ENCODE measurements around the gene ZNF391.
"Not testable (repeated sequence)": the region's sequence is repeated elsewhere in the genome, so short reads cannot be mapped to it uniquely, and the experiment has no call there.

The ZNF391 gene

DNA sequence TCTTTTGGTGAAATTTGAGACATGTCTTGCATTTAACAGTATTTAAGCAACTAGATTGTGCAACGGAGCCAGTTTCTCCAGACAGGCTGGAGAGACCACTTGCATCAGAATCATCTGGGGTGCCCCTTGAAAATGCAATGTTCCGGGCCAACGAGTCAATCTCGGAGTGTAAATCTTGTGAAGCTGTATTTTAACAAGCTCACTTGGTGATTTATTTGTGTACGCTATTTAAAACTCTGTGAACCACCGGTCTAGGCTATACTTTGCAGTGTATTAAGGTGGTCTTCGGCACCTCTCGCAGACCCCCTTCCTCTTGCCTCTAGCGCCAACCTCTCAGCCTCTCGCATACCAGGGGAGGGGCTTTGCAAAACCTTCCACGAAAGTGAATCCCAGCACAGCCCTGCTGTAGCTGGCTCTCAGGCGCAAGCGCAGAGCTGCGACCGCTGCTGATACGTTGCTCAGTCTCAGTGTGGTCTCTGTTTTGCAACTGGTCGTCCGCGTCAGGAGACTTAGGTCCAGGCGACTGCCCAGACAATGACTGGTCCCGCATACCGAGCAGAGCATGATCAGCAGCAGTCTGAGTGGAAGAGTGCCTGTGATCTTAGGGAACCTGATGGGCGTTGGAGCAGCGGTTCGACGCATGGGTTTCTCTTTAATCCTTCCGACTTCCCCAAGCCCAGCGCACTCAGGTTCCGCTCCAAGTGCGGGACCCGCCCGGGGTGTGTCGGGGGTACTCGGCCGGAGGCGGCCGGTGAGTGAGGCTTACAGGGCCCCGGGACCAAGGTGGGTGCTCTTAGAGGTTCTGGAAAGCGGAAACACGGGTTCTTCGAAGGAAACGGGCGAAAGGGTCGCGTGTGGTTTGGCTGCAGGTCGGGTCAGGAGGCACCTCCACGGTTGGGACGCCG is at the start of gene ZNF391:
Gene ZNF391, plus strand, starts transcription at position 467 of the 905 bp plus-strand sequence. CDS start 11,612 bp downstream, outside the sequence.
- peak; percentile 71 for DNase-seq

DNA sequence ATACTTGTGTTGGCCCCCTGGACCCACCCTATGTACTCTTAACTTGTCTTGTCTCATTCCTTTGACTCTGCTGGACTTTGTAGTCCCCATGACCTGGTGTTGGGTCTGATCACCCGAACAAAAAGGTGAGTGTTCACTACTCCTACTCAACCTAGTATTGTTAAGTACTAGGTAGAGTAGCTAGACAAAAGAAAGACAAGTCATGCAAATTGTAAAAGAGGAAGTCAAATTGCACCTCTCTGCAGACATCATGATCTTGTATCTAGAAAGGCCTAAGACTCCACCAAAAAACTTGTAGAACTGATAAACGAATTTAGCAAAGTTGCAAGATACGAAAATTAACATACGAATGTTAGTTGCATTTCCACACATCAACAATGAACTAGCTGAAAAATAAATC is 35.7 kb upstream of the ZNF391 start:
- no peak for DNase-seq

DNA sequence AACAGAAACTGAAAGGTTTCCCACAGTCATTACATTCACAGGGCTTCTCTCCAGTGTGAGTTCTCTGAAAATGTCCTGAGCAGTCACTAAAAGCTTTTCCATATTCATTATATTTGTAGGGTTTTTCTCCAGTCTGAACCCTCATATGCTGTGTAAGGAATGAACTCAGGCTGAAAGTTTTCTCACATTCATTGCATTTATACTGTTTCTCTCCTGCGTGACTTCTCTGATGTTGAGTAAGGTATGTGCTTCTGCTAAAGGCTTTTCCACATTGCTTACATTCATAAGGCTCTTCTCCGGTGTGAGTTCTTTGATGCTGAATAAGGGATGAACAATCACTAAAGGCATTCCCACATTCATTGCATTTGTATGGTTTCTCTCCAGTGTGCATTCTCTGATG is 29.8 kb upstream of the ZNF391 start:
- DNase-seq, result no peak

DNA sequence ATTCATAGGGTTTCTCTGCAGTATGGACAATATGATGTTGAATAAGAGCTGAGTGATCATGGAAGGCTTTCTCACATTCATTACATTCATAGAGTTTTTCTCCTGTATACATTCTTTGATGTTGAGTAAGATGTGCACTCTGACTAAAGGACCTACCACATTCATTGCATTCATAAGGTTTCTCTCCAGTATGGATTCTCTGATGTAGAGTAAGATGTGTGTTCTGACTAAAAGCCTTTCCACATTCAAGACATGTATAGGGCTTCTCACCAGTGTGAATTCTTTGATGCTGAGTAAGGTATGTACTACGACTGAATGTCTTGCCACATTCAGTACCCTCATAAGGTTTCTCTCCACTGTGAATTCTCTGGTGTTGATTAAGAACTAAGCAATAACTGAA is 29.3 kb upstream of the ZNF391 start:
- DNase-seq, result no peak

DNA sequence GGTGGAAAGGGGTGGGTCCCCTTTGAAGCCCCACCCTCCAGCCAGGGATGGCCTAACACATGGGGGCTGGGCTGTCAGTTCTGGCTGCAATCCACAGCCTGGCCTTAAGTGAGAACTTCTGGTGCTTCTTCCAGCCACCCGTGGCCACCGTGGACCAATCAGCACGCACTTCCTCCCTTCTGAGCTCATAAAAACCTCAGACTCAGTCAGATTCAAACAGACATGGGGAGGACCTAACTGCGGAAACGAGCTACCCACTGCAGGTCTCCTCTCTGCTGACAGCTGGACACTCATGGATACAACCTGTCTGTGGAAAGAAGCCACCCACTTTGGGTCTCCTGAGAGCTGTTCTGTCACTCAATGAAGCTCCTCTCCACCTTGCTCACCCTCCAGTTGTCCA is 20.4 kb upstream of the ZNF391 start:
- DNase-seq, result no peak

DNA sequence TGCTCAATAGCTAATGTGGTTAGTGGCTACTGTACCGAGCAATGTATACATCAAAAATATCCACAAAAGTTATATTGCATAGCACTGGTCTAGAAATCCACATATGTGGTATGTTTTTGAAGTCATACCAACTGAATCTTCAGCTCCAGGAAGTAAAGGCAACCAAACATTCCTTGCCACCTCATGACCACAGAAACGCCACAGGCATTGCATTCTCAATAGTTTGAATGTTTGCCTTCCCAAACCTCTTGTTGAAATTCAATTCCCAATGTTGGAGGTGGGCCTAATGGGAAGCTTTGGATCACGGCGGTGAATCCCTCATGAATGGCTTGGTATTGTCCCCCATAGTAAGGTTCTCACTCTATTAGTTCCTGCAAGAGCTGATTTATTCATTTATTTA is 18.2 kb upstream of the ZNF391 start:
- no peak for DNase-seq

DNA sequence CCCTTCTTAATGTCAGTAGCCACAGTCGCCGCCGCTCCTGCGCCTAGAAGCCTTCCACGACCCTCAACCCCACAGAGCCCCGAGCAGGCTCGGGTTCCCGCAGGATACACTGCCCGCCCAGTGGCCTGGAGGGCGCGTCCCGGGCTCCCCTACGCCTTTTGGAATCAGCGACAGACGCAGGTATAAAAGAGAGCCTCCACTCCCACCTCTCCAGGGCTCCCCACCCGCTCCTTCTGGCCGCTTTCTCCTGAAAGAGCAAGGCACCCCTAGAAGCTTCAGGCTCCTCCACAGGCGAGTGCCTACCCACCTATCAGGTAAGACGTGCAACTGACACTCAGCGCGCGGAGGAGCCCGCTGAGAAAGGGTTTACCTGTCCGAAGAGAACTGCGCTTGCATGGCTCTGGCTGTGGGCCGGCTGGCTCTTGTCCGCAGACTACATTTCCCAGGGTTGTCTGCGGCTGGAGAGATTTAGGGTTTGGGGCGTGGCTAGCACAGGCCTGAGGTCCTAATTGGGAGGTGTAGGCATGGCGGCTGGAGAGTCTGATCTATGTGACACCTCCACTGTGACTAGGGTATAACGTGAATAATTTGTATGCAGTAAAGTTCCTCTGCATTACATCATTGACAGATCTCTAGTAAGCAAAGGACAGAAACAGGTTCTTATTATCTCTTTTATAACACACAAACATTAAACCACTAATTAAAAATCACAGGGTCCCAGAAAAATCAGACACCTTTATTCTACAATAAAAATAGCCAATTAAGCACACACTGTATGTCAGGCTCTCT is 13.5 kb upstream of the ZNF391 start:
- DNase-seq, result no peak

DNA sequence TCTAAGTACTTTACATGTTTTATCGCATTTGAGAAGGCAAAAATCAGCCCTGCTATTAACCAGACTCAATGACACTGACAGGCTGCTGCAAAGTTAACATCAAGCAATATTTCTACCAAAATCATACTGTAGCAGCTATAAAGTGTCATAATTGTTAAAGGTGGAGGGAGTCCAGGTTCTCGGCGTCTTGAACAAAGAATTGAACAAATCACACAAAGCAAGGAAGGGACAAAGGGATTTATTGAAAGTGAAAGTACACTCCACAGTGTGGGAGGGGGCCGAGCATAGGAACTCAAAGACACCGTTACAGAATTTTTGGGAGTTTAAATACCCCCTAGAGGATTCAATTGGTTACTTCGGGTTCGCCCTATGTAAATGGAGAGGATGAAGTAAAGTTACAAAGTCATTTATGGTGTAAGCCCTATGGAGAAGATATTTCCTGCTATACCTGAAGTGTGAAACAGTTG is 12.9 kb upstream of the ZNF391 start:
- no peak for DNase-seq

DNA sequence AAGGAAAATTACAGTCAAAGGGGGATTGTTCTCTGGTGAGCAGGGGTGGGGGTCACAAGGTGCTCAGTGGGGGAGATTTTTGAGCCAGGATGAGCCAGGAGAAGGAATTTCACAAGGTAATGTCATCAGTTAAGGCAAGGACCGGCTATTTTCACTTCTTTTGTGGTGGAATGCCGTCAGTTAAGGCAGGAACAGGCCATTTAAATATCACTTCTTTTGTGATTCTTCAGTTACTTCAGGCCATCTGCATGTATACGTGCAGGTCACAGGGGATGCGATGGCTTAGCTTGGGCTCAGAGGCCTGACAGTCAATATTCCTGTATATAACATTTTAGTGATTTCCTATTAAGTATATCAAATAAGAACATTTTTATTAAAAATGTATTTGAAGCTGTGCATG is 10.2 kb upstream of the ZNF391 start:
- DNase-seq, result not testable (repeated sequence)

DNA sequence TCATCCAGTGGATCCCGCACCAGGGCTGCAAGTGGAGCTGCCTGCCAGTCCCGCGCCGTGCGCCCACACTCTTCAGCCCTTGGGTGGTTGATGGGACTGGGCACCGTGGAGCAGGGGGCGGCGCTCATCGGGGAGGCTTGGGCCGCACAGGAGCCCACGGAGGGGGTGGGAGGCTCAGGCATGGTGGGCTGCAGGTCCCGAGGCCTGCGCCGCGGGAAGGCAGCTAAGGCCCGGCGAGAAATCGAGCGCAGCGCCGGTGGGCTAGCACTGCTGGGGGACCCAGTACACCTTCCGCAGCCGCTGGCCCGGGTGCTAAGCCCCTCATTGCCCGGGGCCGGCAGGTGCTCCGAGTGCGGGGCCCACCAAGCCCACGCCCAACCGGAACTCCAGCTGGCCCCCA is 7.6 kb upstream of the ZNF391 start:
- DNase-seq, result not testable (repeated sequence)

DNA sequence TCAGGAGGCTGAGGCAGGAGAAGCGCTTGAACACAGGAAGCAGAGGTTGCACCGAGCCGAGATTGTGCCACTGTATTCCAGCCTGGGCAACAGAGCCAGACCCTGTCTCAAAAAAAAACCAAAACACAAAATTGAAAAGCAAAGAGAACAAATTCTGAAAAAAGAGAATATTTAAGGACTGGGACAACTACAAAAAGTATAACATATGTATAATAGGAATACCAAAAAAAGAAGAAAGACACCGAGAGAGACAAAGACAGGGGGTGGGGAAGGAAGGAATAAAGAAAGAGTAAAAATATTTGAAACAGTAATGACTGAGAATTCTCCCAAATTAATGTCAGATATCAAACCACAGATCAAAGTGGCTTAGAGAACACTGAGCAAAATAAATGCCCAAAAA is 5.5 kb upstream of the ZNF391 start:
- no peak for DNase-seq

DNA sequence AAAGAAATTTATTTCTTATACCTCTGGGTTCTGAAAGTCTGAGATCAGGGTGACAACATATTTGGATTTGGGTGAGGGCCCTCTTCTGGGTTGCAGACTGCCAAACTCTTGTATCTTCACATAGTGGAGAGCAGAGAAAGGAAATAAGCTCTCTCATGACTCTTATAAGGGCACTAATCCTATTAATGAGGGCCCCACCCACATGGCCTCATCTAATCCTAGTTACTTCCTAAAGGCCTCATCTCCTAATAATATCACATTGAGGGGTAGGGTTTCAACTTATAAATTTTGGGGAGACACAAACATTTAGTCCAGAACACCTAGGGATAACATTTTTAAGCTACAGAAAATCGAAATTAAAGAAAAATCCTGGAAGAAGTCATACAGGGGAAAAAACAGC is 5.1 kb upstream of the ZNF391 start:
- DNase-seq, result no peak

DNA sequence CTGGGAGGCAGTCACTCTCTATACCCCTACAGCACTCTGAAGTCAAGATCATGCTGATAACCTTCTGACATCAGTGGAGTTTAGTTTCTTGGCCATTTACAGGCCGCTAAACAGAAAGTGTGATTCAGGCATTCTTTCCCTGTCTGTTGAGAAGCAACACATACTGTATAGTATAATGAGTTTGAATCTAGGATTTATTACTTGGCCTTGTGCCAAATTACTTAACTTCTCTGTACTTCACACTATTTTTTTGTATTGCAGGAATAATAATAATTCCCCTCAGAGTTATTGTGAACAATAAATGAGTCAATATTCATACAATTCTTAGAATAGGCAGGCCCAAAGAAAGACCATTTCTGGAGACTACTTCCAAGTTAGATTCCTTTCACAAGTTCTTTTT is 4.1 kb downstream of the ZNF391 start:
- no peak for DNase-seq

DNA sequence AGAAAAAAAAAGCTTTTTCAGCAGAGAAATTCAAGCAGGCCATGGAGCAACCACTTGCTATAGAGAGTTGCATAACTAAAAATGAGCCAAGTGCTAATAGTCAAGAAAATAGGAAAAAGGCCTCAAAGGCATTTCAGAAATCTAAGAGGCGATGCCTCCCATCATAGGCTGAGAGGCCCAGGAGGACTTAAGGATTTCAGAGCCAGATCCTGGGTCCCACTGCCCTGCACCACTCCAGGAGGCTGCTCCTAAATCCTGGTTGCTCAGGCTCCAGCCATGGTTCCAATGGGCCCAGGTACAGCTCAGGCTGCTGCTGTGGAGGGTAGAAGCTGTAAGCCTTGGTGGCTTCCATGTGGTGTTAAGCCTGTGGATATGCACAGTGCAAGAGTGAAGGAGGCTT is 5.5 kb downstream of the ZNF391 start:
- no peak for DNase-seq

DNA sequence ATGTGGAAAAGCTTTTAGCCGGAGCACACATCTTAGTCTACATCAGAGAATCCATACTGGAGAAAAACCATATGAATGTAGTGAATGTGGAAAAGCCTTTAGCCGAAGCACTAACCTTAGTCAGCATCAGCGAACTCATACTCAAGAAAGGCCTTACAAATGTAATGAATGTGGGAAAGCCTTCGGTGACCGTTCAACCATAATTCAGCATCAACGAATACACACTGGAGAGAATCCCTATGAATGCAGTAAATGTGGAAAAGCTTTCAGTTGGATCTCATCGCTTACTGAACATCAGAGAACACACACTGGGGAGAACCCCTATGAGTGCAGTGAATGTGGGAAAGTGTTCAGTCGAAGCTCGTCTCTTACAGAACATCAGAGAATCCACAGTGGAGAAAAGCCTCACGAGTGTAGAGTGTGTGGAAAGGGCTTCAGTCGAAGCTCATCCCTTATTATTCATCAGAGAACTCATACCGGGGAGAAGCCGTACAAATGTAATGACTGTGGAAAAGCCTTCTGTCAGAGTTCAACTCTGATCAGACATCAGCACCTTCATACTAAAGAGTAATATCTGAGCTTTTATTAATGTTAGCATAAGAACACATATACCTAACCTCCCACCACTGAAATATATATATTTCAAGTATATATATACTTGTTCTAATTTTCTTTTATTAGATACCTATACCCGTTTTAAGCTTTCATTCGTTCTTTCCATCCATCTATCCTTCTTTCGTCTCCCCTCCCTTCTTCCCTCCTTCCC is 12.5 kb downstream of the ZNF391 start:
- DNase-seq, result no peak

DNA sequence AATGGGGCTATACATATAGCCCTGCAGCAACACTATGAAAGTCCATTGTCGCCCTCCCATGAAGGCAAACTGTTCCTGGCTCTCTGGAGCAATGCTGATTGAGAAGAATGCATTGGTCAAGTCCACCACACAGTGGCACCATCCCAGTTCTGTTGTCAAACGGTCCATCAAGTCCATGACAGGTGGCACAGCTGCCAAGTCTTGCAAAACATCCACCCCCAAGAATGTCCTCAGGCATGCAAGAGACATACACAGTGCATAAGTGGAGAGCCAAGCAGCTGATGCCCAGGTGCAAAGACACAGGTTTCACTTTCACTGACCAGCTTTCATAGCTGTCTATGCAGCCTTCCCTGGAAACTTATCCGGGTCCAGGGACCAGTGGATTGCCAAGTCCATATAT is 17.5 kb downstream of the ZNF391 start:
- no peak for DNase-seq

DNA sequence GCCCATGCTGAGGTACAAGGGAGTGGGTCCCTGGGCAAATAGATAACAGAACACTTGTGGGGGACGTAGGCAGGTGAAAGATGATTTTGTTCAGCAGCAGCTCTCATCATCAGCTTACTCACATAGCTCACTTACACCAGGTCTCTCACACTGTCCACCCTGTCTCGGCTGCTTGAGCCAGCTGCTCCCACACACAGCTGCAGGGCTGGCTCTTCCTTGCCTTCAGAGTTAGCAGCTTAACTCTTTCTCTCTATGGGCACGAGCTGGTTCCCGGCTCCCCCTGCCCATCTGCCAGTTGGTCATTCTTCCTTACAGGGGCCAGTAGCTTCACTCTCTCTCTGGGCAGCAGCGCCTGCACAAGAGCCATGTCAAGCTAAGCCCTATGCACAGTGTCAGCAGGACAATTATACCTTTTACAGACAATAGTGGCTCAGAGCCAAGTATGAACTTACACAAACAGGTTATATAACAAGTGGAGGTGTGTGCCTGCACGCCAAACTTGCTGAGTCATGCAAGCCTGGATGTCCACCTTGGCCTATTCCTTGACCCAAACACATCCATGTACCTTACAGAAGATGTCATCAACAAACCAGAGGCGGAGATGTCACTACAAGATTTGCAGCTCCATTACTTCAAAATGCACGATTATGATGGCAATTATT is 18.7 kb downstream of the ZNF391 start:
- DNase-seq, result no peak

DNA sequence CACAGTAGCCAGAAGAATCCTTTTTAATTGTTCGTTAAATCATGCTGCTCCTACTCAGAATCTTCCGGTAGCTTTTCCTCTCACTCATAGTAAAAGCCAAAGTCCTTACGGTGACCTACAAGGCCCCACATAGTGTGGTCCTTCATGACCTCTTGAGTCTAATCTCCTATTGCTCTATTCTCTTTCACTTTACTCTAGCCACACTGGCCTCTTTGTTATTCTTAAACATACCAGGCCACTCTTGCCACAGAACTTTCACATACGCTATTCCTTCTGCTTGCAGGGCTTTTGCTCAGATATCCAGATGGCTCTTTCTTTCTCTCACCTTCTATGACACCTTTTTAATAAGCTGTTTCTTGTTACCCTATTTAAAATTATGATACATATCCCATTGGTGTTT is 25.7 kb downstream of the ZNF391 start:
- DNase-seq, result no peak

DNA sequence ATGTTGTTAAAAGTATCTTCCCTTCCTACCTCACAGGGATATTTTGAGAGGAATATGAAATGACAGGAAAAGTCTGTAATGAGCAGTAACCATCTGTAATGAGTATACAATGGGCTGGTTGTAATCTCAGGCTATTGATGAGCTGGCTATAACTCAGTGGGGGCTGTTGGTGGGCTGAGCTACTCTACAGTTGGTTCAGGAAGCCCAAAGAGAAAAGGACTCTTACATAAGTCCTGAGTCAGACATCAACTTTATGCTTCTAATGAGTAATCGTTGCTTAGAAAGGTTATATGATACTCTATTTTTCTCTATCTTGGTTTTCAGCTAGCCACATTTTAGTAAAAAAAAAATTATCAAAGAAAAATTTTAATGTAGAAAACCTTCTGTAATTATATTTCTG is 26.4 kb downstream of the ZNF391 start:
- DNase-seq, result no peak

DNA sequence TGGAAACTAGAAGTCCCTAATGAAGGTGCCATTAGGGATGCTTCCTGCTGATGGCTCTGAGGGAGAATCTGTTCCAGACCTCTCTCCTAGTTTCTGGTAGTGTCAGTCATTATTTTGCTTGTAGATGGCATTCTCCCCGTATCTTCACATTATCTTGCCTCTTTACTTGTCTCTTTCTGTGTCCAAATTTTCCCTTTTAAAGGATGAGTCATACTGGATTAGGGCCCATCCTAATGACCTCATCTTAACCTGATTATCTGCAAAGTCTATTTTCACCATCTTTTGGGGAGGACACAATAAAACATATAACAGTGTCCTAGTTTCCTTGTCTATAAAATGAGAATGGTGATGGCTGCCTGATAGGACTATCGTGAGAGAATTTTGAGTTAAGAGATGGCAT is 27.3 kb downstream of the ZNF391 start:
- DNase-seq, result no peak

DNA sequence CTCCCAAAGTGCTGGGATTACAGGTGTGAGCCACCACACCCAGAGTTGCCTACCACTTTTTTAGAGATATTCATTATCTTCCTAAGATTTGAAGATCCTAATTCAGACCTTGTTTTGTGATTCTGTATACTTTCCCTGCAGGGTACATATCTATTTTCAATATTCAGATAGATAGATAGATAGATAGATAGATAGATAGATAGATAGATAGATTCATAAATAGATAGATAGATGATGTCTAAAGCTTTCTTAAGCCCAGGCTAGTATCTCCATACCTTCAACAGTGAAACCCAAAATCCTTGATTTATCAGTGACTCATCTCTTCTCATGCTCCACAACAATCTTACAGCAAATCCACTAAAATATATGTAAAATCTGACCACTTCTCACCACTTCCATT is 30.8 kb downstream of the ZNF391 start:
- no peak for DNase-seq

DNA sequence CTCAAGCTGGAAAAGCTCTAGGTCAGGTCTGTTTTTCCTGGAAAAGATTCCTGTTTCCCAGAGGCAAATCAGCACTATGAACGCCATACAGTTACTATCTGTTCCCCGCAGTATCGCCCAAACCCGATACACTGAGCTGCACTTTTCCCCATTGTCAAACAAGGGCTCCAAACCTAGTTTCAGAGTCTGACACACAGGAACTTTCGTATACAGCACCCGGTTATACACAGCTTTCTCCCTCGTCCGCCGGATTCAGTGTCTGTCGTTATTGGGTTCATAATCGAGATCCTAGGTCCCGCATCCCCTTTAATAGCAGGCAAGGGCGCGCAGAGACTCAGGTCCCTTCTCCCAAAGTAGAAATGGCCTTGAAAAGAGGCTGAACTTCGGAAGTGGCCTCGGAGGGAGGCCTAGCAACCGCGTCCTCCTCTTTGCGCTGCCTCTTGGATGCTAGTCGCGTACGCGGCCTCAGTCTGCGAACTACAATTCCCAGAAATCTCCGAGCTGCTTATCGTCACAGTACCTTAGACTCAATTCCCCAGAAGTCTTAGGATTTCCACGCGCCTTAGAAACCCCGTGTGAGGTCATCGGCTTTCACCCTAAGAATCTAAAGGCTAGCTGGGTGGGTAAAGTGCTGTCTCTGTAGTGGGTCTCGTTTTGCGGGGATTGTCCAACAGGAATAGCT is 34.2 kb downstream of the ZNF391 start:
- DNase-seq, result no peak
